Erythroblast (primary cell): ENCODE measurements around the gene ALDH3B2.
"Not testable (repeated sequence)": the region's sequence is repeated elsewhere in the genome, so short reads cannot be mapped to it uniquely, and the experiment has no call there.

Source experiments
- GATA1 ChIP-seq: IDR thresholded peaks from 2 replicates; pipeline ENCODE4 v1.6.1; 2011; ENCODE audit warnings: low read depth, mild to moderate bottlenecking, control low read depth, low read length, moderate library complexity
- POLR2A ChIP-seq: IDR thresholded peaks from 2 replicates; pipeline ENCODE4 v1.6.1; 2011; ENCODE audit warnings: mild to moderate bottlenecking, low read length

DNA sequence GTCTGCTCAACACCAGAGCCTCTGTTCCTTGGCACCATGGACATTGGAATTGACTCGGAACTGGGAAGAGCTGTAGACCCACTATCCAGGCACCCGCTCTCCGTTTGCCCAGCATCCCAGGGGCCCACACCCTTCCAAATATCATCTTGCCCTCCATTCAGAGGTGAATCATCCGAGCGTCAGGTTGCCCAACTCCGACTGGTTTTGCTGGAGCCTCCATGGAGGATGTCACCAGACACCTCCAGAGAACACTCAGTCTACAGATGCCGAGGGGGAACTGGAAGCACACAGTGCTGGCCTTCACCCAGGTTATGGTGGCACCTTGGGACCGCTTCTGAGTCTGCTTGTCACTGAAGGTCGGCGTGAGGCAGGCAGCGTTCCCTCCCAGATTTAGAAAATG is 35.4 kb upstream of the ALDH3B2 start:
- TF ChIP-seq POLR2A, GATA1: not testable (repeated sequence)
